ENCODE measurements around the gene NEK7. TPM values are rescaled to one million over a fixed set of nuclear protein-coding genes. Genes with fewer than 3 reads are reported as not detected.

The NEK7 gene
- total RNA-seq, 1 donor from 2014 or later, result 73.8 TPM

DNA sequence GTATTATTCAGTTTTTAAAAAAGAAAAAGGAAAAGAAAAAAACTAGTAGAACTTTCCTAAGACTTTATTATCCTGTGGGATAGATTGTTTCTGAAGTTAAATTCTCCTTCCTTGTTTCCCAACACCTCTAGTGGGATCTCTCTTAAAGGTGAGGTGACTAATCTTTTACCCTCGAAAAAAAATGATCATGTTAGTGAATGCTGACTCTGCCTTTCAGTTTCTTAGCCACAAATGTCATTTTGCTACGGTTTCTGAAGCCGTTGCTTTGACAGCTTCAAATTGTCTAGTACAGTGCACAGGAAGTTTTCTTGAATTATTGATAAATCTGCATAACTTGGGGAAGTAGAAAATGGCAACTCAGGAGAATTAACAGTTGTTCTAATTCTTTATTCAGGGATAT is 13.0 kb upstream of the NEK7 start:
- no peak for DNase-seq (ENCODE audit: low spot score)

DNA sequence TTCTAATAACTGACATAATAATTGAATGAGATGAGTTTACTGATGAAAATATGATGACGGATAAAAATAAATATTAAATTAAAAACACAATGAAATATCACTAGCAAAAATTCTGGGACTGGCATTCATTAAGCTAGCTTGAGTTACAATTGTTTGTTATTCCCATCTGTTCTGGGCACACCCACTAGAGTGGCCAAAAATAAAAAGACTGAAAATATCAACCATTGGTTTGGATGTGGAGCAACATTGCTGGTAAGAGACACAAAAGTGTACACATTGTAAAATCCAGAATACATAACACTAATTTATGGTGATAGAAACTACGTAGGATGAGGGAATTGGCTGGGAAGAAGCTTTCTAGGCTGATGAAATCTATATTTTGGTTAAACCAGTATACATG is 9.6 kb upstream of the NEK7 start:
- DNase-seq (ENCODE audit: low spot score), result no peak

DNA sequence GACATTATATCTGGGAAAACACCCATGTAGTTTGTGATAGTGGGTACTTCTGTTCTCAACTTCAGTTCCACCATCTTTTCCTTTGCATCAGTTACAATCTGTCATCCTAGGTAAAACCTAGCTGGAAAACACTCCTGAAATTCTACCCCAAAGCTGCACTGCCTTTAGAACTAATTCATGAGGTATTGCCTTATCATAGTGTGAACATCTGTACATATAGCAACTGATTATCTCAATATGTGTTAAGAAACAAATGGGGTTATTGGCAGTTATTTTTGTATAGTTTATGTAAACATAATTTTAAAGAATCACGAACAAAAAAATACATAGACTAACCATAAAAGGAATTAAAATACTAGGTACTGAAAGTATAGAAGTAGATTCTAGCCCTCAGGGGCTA is 6.4 kb upstream of the NEK7 start:
- DNase-seq (ENCODE audit: low spot score), result no peak

DNA sequence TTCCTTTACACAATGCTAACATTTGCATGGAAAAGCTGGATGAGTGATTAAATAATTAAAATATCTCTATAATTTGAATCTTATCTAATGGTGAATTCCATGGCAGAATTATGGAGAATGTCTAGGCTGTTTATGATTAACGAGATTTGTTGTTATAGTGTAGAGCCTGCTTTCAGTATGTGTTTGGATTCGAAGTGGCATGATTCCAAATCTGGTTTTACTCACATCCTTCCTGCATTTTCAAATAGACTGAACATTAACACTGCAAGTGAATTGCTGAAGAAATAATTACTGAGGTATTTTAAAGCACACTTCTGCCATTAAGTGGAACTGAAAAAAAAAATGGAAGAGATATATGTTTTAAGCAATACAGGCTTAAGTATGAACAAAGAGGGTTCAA is 5.1 kb upstream of the NEK7 start:
- DNase-seq (ENCODE audit: low spot score), result no peak

GRCh38 chr1:198153103-198153502 is 3.7 kb upstream of the NEK7 start:
- no peak for DNase-seq (ENCODE audit: low spot score)

GRCh38 chr1:198153804-198154203 is 3.0 kb upstream of the NEK7 start:
- DNase-seq (ENCODE audit: low spot score), result no peak

DNA sequence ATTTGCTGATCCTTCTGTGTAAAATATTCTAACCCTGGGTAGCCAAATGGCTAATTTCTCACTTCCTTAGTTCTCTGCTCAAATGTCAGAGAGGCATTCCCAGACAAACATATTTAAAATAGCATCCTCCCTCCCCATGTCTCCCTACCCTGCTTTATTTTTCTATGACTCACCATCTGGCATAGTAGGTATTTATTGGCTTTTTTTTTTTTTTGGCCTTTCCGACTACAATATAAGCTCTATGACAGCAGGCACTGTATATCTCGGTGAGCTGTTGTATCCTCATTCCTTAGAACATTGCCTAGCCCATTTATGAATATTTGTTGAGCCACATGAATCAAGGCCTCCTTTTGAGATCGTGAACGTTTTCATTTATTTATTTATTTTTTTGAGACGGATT is 1.5 kb upstream of the NEK7 start:
- DNase-seq (ENCODE audit: low spot score), result no peak

DNA sequence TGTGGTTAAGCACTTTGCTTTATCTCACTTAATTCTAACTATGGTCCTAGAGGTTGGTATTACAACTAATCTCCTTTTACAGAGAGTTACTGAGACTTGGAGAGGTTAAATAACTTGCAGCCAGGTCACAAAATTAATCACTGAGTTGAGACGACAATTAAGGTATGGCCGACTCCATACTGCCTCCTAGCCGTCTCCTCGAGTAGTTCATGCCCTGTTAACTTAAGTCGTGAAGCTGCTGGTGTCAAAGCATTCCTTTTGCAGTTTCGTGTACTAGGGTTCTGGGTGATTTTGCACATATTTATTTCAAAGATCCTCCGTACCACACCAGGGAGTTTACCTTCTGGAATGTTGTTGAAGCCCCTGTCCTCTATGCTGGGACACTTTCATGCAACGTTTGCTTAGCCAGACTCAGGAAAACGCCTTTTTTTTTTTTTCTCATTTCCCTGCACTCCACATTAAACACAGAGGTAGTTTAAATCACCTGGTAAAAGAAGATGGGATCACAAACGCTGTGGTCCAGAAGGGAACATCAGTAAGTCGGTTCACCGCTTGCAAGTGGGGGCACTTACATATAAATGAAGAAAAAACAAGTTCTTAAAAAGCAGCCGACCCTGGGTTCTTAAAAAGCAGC is 570 bp upstream of the NEK7 start:
- peak; percentile 76 for DNase-seq (ENCODE audit: low spot score)

DNA sequence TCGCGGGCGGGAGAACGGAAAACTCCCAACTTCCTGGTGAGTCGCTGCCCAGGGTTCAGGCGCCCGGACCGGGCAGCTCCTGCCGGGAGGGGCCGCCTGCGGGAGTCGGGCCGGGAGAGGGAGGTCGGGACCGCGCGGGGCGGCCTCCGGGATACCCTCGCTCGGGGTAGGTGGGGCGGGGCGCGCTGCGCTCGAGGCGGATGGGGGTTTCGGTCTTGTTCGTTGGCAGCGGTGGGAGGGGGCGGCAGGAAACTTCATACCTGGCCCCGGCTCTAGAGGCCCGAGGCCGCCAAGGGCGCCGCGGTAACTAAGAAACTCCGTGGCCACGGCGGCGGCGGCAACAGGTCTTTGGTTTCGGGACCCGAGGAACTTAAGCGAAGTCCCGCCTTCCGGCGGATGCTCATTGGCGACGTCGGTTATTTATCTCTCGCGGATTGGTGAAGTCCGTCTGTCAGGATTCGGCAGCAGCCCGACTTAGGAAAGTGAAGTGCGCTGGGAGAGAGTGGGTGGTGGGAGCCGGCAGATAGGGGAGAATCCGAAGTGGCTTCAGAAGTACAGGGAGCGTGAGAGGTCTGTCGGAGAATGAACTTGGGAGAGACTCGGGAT is 546 bp downstream of the NEK7 start:
- peak; percentile 90 for DNase-seq (ENCODE audit: low spot score)

GRCh38 chr1:198157847-198158725 is 1.3 kb downstream of the NEK7 start:
- no peak for DNase-seq (ENCODE audit: low spot score)

- DNase-seq (ENCODE audit: low spot score), result peak; percentile 90
These were observed 2.2 kb downstream of the NEK7 start for GRCh38 chr1:198158735-198159589.

GRCh38 chr1:198160222-198160621 is 3.4 kb downstream of the NEK7 start:
- no peak for DNase-seq (ENCODE audit: low spot score)

DNA sequence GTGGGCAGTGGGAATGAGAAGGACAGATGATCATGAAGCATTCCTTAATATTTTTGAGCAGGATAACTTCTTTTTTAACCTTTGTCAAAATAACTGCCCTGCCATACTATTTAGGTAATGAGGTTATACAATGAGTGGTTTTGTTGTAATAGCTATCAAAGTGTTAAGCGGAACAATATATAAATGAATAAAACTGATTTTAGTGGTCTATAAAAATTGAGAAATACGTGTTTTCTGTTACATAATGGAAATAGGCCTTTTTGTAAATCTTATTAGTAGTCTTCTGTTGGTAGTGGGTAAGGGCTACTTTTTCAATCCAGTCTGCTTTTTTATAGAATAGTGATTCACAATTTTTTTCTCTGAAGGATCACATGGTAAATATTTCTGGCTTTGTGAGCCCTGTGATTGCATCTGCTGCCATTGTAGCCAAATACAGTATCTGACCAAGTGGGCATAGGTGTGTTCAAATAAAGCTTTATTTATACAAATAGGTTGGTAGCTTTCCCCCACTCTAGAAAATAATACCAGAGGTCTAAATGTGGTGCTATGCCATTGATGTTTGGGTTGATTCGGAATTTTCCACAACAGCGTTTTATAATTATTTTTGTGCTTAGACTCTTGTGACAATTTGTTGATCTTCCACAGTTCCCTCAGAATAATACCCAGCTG is 4.3 kb downstream of the NEK7 start:
- no peak for DNase-seq (ENCODE audit: low spot score)

DNA sequence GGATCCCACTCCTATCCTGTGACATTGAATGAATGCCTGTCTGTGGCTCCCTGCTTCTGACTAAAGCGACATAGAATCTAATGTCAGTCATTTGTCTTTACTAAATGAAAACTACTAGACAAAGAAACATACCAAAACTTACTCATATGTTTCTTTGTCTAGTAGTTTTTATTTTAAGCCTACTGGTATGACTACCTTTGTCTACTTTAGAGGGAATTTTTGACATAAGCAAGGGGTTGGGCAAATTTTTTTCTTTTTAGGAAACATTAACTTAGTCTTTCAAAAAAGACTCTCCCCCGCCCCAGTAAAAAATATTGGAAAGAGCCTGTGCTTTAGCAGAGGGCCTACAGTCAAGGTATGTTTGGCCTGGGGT is 4.9 kb downstream of the NEK7 start:
- DNase-seq (ENCODE audit: low spot score), result no peak

GRCh38 chr1:198162091-198162767 is 5.4 kb downstream of the NEK7 start:
- no peak for DNase-seq (ENCODE audit: low spot score)

- DNase-seq (ENCODE audit: low spot score), result no peak
These were observed 9.3 kb downstream of the NEK7 start for GRCh38 chr1:198165927-198166647.

DNA sequence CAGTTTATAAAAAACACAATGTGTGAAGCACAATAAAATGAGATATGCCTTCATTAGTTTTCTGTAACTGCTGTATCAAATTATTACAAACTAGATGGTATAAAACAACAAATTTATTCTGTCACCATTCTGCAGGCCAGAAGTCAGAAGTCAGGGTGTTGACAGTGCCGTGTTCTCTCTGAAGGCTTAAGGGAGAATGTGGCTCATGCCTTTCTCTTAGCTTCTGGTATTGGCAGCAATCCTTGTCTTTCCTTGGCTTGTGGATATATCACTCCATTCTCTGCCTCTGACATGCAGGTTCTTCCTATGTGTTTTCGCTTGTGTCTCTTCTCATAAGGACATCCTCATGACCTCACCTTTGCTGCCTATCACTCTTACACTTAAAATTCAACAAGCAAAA is 10.1 kb downstream of the NEK7 start:
- no peak for DNase-seq (ENCODE audit: low spot score)

DNA sequence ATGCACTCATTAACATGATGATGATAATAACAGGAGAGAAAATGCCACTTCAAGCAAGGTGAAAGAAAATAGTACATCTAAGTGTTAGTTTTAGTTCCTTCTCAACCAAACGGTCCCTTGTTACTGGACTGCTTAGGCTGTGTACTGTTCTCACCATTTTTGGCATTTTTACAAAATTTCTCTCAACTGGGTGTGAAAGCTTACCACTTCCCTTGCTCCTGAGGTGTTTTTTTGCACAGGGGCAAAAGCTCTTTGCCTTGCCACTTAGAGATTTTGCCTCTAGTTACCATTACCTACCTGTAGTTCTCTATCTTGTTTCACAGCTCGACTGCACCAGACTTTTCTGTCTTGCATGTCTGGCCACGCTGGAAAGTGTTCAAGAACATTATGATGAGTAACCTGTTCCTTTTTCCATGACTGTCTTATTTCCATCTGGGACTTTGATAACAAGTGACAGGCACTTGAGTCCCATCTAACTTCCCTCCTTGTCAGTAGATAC is 10.7 kb downstream of the NEK7 start:
- DNase-seq (ENCODE audit: low spot score), result no peak

- DNase-seq (ENCODE audit: low spot score), result no peak
These were observed 11.4 kb downstream of the NEK7 start for GRCh38 chr1:198168227-198168626.

DNA sequence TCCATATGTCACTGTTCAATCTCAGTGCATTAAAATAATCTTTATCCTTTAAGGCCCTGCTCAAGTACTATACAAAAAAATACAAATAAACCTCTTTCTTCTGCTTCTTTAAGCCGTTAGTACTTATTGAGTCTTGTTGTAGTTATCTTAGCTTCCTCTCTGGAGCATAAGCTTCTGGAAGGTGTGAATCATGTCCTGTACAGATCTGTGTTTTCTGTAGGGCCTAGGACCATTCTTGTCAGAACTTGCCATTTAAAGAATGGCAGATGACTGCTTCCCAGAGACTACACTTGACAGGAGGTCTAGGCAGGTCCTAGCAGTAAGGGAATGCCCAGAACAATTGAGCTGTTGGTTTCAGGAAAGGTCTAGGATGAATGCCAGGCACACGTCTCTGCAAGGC is 12.9 kb downstream of the NEK7 start:
- no peak for DNase-seq (ENCODE audit: low spot score)

Measured in mucosa of gallbladder (tissue), 1 donor.